Upper lobe of left lung (tissue), 6 donors: ENCODE measurements around the gene PLXNA1. TPM values are rescaled to one million over a fixed set of nuclear protein-coding genes. Genes with fewer than 3 reads are reported as not detected.

Experiments used
- ATAC-seq, 2 donors: fragments of 200-7000 bp; cut with Tn5 transposase; one replicate each; pipeline ENCODE4 v1.9.1; 2022; ENCODE audit warnings: mild to moderate bottlenecking in 2 of 2, moderate library complexity in 2 of 2; ENCODE audit not compliant: low FRiP score in 2 of 2
- DNase-seq, 2 donors: peaks; one replicate each; pipeline ENCODE4 v3.0.0-alpha.2; 2019 to 2020
- H3K27ac ChIP-seq, 4 donors: fragments of 200-600 bp; sonication (generic); one replicate each; pipeline ENCODE4 v1.5.1; 2016 to 2019
- H3K27me3 ChIP-seq, 4 donors: fragments of 200-600 bp; sonication (generic); one replicate each; pipeline ENCODE4 v1.5.1; 2017 to 2019
- H3K36me3 ChIP-seq, 4 donors: fragments of 200-600 bp; sonication (generic); one replicate each; pipeline ENCODE4 v1.5.1; 2016 to 2019
- H3K4me1 ChIP-seq, 4 donors: fragments of 200-600 bp; sonication (generic); one replicate each; pipeline ENCODE4 v1.5.1; 2018 to 2019
- H3K4me3 ChIP-seq, 4 donors: fragments of 200-600 bp; sonication (generic); one replicate each; pipeline ENCODE4 v1.5.1; 2017 to 2019; ENCODE audit warnings: mild to moderate bottlenecking in 2 of 4, moderate library complexity in 1 of 4
- H3K9me3 ChIP-seq, 4 donors: fragments of 200-600 bp; sonication (generic); one replicate each; pipeline ENCODE4 v1.5.1; 2018 to 2019
- CTCF ChIP-seq, 6 experiments: fragments of 450-650 bp in 4 of 6; fragments of 200-600 bp in 2 of 6; sonication (generic) in 2 of 6; IDR thresholded peaks; one replicate each; pipeline ENCODE4 v1.5.1; 2016 to 2019; ENCODE audit warnings: antibody characterized with exemption in 6 of 6
- EP300 ChIP-seq, 4 donors: sonication (generic); formaldehyde crosslinking; IDR thresholded peaks; one replicate each; pipeline ENCODE4 v1.5.1; 2017; ENCODE audit warnings: antibody characterized with exemption in 4 of 4, control low read depth in 2 of 4
- POLR2A ChIP-seq, 4 donors: fragments of 450-650 bp; IDR thresholded peaks; one replicate each; pipeline ENCODE4 v1.5.1; 2016 to 2017; ENCODE audit warnings: antibody characterized with exemption in 4 of 4, mild to moderate bottlenecking in 2 of 4
- POLR2AphosphoS5 ChIP-seq, 2 donors: sonication (generic); formaldehyde crosslinking; IDR thresholded peaks; one replicate each; pipeline ENCODE4 v1.5.1; 2017; ENCODE audit warnings: antibody characterized with exemption in 2 of 2
- WGBS, 2 donors: methylation state at CpG; one replicate each; pipeline ENCODE4 v1.1.5; 2017 to 2018; 5-methylcytosine and 5-hydroxymethylcytosine counted together
- total RNA-seq, 6 donors: library from RNA; depleted of rRNA in 4 of 6; stranded (reverse); fragments of >200 nt in 4 of 6; gene quantifications; one replicate each; pipeline versions ENCODE4 v1.1.0 to v1.2.1, GENCODE V29; 2016 to 2021
- donor health status: DM: no; HTN: no; CAD: no; lungs with moderate emphysema.
- donor health status: DM: no; HTN: yes; CAD: no; lungs with severe emphysema.

Gene PLXNA1
- total RNA-seq, 6 donors from 2014 or later = 48.0 to 94.3 (median 73.7) TPM

GRCh38 chr3:127027811-127028548 is 45.1 kb downstream of the PLXNA1 start:
- Histone ChIP-seq H3K9me3 (no peaks in the 10 kb centered on the region), H3K4me1 (no peaks in the 10 kb centered on the region), H3K27ac (no peak overlapping the region), H3K27me3 (no peaks in the 10 kb centered on the region), H3K36me3 (peaks cover 5 to 84% (median 47%) of the 10 kb centered on the region in 4 donors), H3K4me3 (no peak overlapping the region)
- peak in 1 of 2 donors; percentile 3 for ATAC-seq
- TF ChIP-seq EP300 (IDR thresholded peaks at IDR 0.05) = no peak
- no peak for TF ChIP-seq CTCF (IDR thresholded peaks at IDR 0.05)
- no peak for TF ChIP-seq POLR2A (IDR thresholded peaks at IDR 0.05)
- TF ChIP-seq POLR2AphosphoS5 (IDR thresholded peaks at IDR 0.05) = no peak
- peak in 1 of 2 donors; percentile 75 for DNase-seq
- 94 to 98% methylated on average over 10 to 29 of the region's 29 CpGs for WGBS, 2 donors

GRCh38 chr3:127028781-127029657 is 46.1 kb downstream of the PLXNA1 start:
- Histone ChIP-seq H3K27me3 (no peaks in the 10 kb centered on the region), H3K27ac (no peak overlapping the region), H3K4me3 (no peak overlapping the region), H3K9me3 (no peaks in the 10 kb centered on the region), H3K4me1 (no peaks in the 10 kb centered on the region), H3K36me3 (peaks cover 5 to 84% (median 49%) of the 10 kb centered on the region in 4 donors)
- TF ChIP-seq EP300 (IDR thresholded peaks at IDR 0.05) (no peak), POLR2AphosphoS5 (IDR thresholded peaks at IDR 0.05) (no peak), CTCF (IDR thresholded peaks at IDR 0.05) (no peak), POLR2A (IDR thresholded peaks at IDR 0.05) (no peak)
- DNase-seq (peak in 1 of 2 donors; percentile 78), ATAC-seq (no peak)
- WGBS, 2 donors = 93 to 96% methylated on average over 8 to 30 of the region's 30 CpGs

- 94 to 96% methylated on average over 9 to 40 of the region's 42 CpGs for WGBS, 2 donors
- Histone ChIP-seq H3K27ac (no peak overlapping the region), H3K4me1 (no peaks in the 10 kb centered on the region), H3K27me3 (no peaks in the 10 kb centered on the region), H3K4me3 (no peak overlapping the region), H3K9me3 (no peaks in the 10 kb centered on the region), H3K36me3 (peaks cover 5 to 90% (median 53%) of the 10 kb centered on the region in 4 donors)
- no peak for ATAC-seq
- DNase-seq = peak in 1 of 2 donors; percentile 77
- TF ChIP-seq EP300 (IDR thresholded peaks at IDR 0.05) (no peak), CTCF (IDR thresholded peaks at IDR 0.05) (no peak), POLR2A (IDR thresholded peaks at IDR 0.05) (no peak), POLR2AphosphoS5 (IDR thresholded peaks at IDR 0.05) (no peak)
These were observed 47.0 kb downstream of the PLXNA1 start for GRCh38 chr3:127029658-127030507.

GRCh38 chr3:127030508-127031412 is 47.8 kb downstream of the PLXNA1 start:
- H3K4me1 ChIP-seq = peaks cover 0 to 6% (median 3%) of the 10 kb centered on the region in 4 donors
- DNase-seq (peak in 1 of 2 donors; percentile 67), ATAC-seq (no peak)
- no peak for TF ChIP-seq EP300 (IDR thresholded peaks at IDR 0.05)
- no peak for TF ChIP-seq CTCF (IDR thresholded peaks at IDR 0.05)
- TF ChIP-seq POLR2A (IDR thresholded peaks at IDR 0.05) = no peak
- TF ChIP-seq POLR2AphosphoS5 (IDR thresholded peaks at IDR 0.05) = no peak
- no peaks in the 10 kb centered on the region for H3K9me3 ChIP-seq
- H3K36me3 ChIP-seq = peaks cover 5 to 87% (median 53%) of the 10 kb centered on the region in 4 donors
- no peak overlapping the region for H3K27ac ChIP-seq
- no peak overlapping the region for H3K4me3 ChIP-seq
- no peaks in the 10 kb centered on the region for H3K27me3 ChIP-seq
- WGBS, 2 donors = 91 to 97% methylated on average over 14 to 18 of the region's 19 CpGs
